Fibroblast of lung (primary cell): ENCODE measurements around the gene TUT7.

ENCODE experiments used
- EZH2 ChIP-seq: IDR thresholded peaks from 2 replicates; pipeline ENCODE4 v1.5.1; 2012; ENCODE audit warnings: low read length, control low read depth, mild to moderate bottlenecking; ENCODE audit errors: missing control alignments
- TF ChIP-seq, protein P1 (sequence below), 2 donors: IDR thresholded peaks in 1 of 2; conservative IDR thresholded peaks in 1 of 2; 1 replicate in 1 of 2; 2 replicates in 1 of 2; pipeline ENCODE4 v1.5.1; 2011 to 2012; ENCODE audit warnings: low read length in 2 of 2, control low read depth in 1 of 2, inconsistent platforms in 1 of 2, low read depth in 1 of 2, mild to moderate bottlenecking in 1 of 2

GRCh38 chr9:86330186-86330585 lies 24.0 kb downstream of the TUT7 start:
- TF ChIP-seq, protein P1, sequence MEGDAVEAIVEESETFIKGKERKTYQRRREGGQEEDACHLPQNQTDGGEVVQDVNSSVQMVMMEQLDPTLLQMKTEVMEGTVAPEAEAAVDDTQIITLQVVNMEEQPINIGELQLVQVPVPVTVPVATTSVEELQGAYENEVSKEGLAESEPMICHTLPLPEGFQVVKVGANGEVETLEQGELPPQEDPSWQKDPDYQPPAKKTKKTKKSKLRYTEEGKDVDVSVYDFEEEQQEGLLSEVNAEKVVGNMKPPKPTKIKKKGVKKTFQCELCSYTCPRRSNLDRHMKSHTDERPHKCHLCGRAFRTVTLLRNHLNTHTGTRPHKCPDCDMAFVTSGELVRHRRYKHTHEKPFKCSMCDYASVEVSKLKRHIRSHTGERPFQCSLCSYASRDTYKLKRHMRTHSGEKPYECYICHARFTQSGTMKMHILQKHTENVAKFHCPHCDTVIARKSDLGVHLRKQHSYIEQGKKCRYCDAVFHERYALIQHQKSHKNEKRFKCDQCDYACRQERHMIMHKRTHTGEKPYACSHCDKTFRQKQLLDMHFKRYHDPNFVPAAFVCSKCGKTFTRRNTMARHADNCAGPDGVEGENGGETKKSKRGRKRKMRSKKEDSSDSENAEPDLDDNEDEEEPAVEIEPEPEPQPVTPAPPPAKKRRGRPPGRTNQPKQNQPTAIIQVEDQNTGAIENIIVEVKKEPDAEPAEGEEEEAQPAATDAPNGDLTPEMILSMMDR (conservative IDR thresholded peaks at IDR 0.05 in 1 of 2, IDR thresholded peaks at IDR 0.05 in 1 of 2; ENCODE audit: low read depth in 1 of 2, low read length in 2 of 2), result no peak
- no peak for TF ChIP-seq EZH2
